Loucy (cell line): ENCODE data around the gene IPO9.

Experiments
- H2AFZ ChIP-seq: fragments of 200-600 bp; sonication (generic); 2 replicates; pipeline ENCODE4 v1.6.0; 2016; ENCODE audit warnings: antibody characterized with exemption, mild to moderate bottlenecking, low read length, moderate library complexity
- H3F3A ChIP-seq: fragments of 200-600 bp; 2 replicates; pipeline ENCODE4 v1.6.0; 2016; ENCODE audit warnings: antibody characterized with exemption, low read depth, mild to moderate bottlenecking
- H3K27me3 ChIP-seq: fragments of 200-600 bp; sonication (generic); 2 replicates; pipeline ENCODE4 v1.6.1; 2014; ENCODE audit warnings: low read length, mild to moderate bottlenecking; ENCODE audit not compliant: insufficient read depth, poor library complexity, severe bottlenecking
- H3K36me3 ChIP-seq: fragments of 200-600 bp; sonication (generic); 2 replicates; pipeline ENCODE4 v1.6.1; 2016; ENCODE audit warnings: low read length; ENCODE audit not compliant: insufficient read depth
- H3K4me1 ChIP-seq: fragments of 200-600 bp; sonication (generic); 2 replicates; pipeline ENCODE4 v1.5.1; 2014; ENCODE audit warnings: low read length, mild to moderate bottlenecking; ENCODE audit not compliant: insufficient read depth, poor library complexity, severe bottlenecking
- H3K4me2 ChIP-seq: fragments of 200-600 bp; sonication (generic); 2 replicates; pipeline ENCODE4 v1.6.0; 2014; ENCODE audit warnings: antibody characterized with exemption, low read length, low read depth, mild to moderate bottlenecking; ENCODE audit not compliant: poor library complexity, severe bottlenecking
- H3K4me3 ChIP-seq: fragments of 200-600 bp; sonication (generic); 2 replicates; pipeline ENCODE4 v1.5.1; 2014; ENCODE audit warnings: low read length, mild to moderate bottlenecking, mixed read lengths; ENCODE audit not compliant: poor library complexity, severe bottlenecking
- H3K79me2 ChIP-seq: fragments of 200-600 bp; sonication (generic); 2 replicates; pipeline ENCODE4 v1.6.1; 2014; ENCODE audit warnings: low read length; ENCODE audit not compliant: insufficient read depth
- H3K9ac ChIP-seq: fragments of 200-600 bp; sonication (generic); 2 replicates; pipeline ENCODE4 v1.6.0; 2014; ENCODE audit warnings: mild to moderate bottlenecking, low read depth, low read length, moderate library complexity; ENCODE audit not compliant: poor library complexity, severe bottlenecking
- H3K9me2 ChIP-seq: fragments of 200-600 bp; sonication (generic); replicated peaks from 2 replicates; pipeline ENCODE4 v1.6.1; 2016; ENCODE audit warnings: low read depth, low read length, mixed read lengths
- H3K9me3 ChIP-seq: fragments of 200-600 bp; sonication (generic); 2 replicates; pipeline ENCODE4 v1.6.1; 2014; ENCODE audit warnings: mild to moderate bottlenecking, antibody characterized with exemption, low read length, low read depth; ENCODE audit not compliant: insufficient read depth
- H4K20me1 ChIP-seq: fragments of 200-600 bp; sonication (generic); 2 replicates; pipeline ENCODE4 v1.6.0; 2014; ENCODE audit warnings: antibody characterized with exemption, low read length, mild to moderate bottlenecking; ENCODE audit not compliant: insufficient read depth, poor library complexity, severe bottlenecking
- EZH2phosphoT487 ChIP-seq: fragments of 200-600 bp; IDR thresholded peaks from 2 replicates; pipeline ENCODE4 v1.6.1; 2018; ENCODE audit warnings: antibody characterized with exemption, mild to moderate bottlenecking, moderate library complexity, borderline replicate concordance
- TF ChIP-seq, protein P1 (sequence below): fragments of 200-600 bp; sonication (generic); conservative IDR thresholded peaks from 2 replicates; pipeline ENCODE4 v1.5.1; 2014; ENCODE audit warnings: mild to moderate bottlenecking, antibody characterized with exemption, low read length

Gene IPO9

GRCh38 chr1:201891451-201892045, 62.6 kb downstream of the IPO9 start:
- Histone ChIP-seq H3F3A (no peaks in the 10 kb centered on the region), H3K9me2 (no peaks in the 10 kb centered on the region), H3K4me2 (no peak overlapping the region), H3K79me2 (no peaks in the 10 kb centered on the region), H2AFZ (no peak overlapping the region), H4K20me1 (no peaks in the 10 kb centered on the region), H3K27me3 (no peaks in the 10 kb centered on the region), H3K9ac (no peak overlapping the region), H3K9me3 (no peaks in the 10 kb centered on the region), H3K4me3 (no peak overlapping the region), H3K36me3 (no peaks in the 10 kb centered on the region), H3K4me1 (peaks cover 12% of the 10 kb centered on the region)
- TF ChIP-seq EZH2phosphoT487 = no peak
- TF ChIP-seq, protein P1, sequence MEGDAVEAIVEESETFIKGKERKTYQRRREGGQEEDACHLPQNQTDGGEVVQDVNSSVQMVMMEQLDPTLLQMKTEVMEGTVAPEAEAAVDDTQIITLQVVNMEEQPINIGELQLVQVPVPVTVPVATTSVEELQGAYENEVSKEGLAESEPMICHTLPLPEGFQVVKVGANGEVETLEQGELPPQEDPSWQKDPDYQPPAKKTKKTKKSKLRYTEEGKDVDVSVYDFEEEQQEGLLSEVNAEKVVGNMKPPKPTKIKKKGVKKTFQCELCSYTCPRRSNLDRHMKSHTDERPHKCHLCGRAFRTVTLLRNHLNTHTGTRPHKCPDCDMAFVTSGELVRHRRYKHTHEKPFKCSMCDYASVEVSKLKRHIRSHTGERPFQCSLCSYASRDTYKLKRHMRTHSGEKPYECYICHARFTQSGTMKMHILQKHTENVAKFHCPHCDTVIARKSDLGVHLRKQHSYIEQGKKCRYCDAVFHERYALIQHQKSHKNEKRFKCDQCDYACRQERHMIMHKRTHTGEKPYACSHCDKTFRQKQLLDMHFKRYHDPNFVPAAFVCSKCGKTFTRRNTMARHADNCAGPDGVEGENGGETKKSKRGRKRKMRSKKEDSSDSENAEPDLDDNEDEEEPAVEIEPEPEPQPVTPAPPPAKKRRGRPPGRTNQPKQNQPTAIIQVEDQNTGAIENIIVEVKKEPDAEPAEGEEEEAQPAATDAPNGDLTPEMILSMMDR = no peak

DNA sequence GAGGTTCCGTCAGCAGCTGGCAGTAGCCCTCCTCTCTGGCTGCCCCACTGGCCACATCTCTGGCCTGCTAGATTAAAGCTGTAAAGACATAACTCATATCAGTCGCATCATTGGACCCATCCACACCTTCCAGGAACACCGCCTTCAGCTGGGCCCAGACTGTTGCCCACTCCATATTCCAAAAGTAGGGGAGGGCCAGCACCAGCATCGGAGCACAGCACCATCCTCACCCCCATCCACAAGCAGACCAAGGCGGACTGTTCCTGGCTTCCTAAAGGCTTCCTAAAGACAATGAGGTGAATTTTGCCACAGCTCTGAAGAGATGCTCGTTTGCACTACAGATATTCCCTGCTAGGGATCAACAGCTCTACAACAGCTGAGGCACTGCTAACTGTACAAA, 63.3 kb downstream of the IPO9 start:
- Histone ChIP-seq H3K9ac (no peak overlapping the region), H3K4me2 (no peak overlapping the region), H3K4me1 (peaks cover 13% of the 10 kb centered on the region), H3F3A (no peaks in the 10 kb centered on the region), H4K20me1 (no peaks in the 10 kb centered on the region), H2AFZ (no peak overlapping the region), H3K36me3 (no peaks in the 10 kb centered on the region), H3K4me3 (no peak overlapping the region), H3K9me2 (no peaks in the 10 kb centered on the region), H3K27me3 (no peaks in the 10 kb centered on the region), H3K9me3 (no peaks in the 10 kb centered on the region), H3K79me2 (no peaks in the 10 kb centered on the region)
- no peak for TF ChIP-seq EZH2phosphoT487
- TF ChIP-seq, protein P1 = no peak

- Histone ChIP-seq H3K4me2 (no peak overlapping the region), H3K4me3 (no peak overlapping the region), H3K9ac (no peak overlapping the region), H3F3A (no peaks in the 10 kb centered on the region), H3K36me3 (no peaks in the 10 kb centered on the region), H3K27me3 (no peaks in the 10 kb centered on the region), H4K20me1 (no peaks in the 10 kb centered on the region), H2AFZ (no peak overlapping the region), H3K4me1 (peaks cover 13% of the 10 kb centered on the region), H3K79me2 (no peaks in the 10 kb centered on the region), H3K9me3 (no peaks in the 10 kb centered on the region), H3K9me2 (no peaks in the 10 kb centered on the region)
- no peak for TF ChIP-seq EZH2phosphoT487
- TF ChIP-seq, protein P1 = no peak
Observed at GRCh38 chr1:201893431-201893830, 64.5 kb downstream of the IPO9 start.
